Epithelial cell of proximal tubule (primary cell): Measurements from ENCODE around the gene ARMH4. TPM values are rescaled to one million over a fixed set of nuclear protein-coding genes. Genes with fewer than 3 reads are reported as not detected.
"Not testable (repeated sequence)": the region's sequence is repeated elsewhere in the genome, so short reads cannot be mapped to it uniquely, and the experiment has no call there.

Experiments used
- DNase-seq: peaks from one replicate; pipeline ENCODE4 v3.0.0-alpha.2; 2011; ENCODE audit warnings: low read depth
- H3K4me3 ChIP-seq: 2 replicates; pipeline ENCODE4 v1.5.1; 2011; ENCODE audit warnings: low read depth, mild to moderate bottlenecking, low read length
- CTCF ChIP-seq: conservative IDR thresholded peaks from 2 replicates; pipeline ENCODE4 v1.5.1; 2012; ENCODE audit warnings: low read depth, mild to moderate bottlenecking, low read length
- total RNA-seq: library from RNA; depleted of rRNA; stranded (reverse); fragments of >200 nt; gene quantifications from 2 replicates; pipeline ENCODE4 v1.2.3, GENCODE V29; 2015

The ARMH4 gene
- total RNA-seq, 1 donor from 2014 or later: 4.4 TPM

GRCh38 chr14:58131386-58131785 lies 20.6 kb downstream of the ARMH4 start:
- peak; percentile 41 for DNase-seq

DNA sequence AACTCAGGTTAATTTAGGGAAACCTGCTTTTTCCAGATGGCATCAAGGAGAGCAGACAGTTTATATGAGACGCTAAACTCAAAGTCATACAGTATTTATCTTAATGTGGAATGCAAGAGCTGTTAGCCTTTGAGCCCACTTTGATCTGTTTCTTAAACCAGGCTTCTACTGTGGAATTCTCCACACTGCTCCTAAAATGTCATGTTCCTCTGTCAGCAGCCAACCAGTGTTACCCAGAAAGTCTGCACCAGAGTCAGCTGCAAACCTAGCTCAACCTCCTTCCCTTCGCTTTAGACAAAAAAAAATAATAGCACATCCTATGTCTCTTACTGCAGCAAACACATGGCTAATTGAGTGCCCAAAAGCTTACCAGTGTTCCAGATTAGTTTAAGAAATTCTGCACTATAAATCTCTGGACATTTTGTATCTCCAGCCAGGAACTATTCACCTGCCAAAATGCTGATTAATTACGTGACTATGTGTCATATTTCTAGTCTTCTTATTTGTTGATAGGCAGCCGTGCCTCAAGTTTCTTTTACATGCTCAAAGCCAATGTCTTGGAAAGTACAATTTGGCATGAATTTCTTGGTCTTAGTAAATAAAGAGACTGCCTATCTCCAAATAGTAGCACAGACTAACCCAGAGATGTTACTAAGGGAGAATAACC lies 21.8 kb downstream of the ARMH4 start:
- no peak for DNase-seq
- no peak overlapping the region for H3K4me3 ChIP-seq
- TF ChIP-seq CTCF: no peak

More at GRCh38 chr14:58131386-58131785, 20.6 kb downstream of the ARMH4 start:
- H3K4me3 ChIP-seq: no peak overlapping the region
- peak; percentile 48 for TF ChIP-seq CTCF

GRCh38 chr14:58129208-58129607 lies 22.8 kb downstream of the ARMH4 start:
- peak; percentile 32 for TF ChIP-seq CTCF
- no peak for DNase-seq

DNA sequence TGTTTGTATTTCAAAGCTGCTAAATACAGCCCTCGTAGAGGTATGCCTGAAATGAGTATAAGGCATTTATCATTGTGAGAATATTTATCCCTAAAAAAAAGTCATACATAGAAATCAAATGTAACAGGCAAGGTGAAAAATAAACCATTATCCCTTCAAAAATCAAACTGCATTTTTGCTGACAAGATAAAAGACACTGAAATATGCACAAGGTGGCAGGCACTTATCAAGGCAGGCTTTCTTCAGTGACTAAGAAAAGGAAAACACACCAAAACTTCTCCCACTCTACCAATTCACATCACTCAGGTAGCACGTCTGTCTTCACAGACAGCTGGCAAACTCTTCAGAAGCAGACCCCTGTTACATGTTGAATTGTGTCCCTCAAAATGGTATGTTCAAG lies 23.6 kb downstream of the ARMH4 start:
- no peak for DNase-seq
- H3K4me3 ChIP-seq: no peak overlapping the region
- TF ChIP-seq CTCF: no peak

More at GRCh38 chr14:58129208-58129607, 22.8 kb downstream of the ARMH4 start:
- H3K4me3 ChIP-seq: no peak overlapping the region

GRCh38 chr14:58122546-58122945 lies 29.5 kb downstream of the ARMH4 start:
- DNase-seq, H3K4me3 ChIP-seq: not testable (repeated sequence)

DNA sequence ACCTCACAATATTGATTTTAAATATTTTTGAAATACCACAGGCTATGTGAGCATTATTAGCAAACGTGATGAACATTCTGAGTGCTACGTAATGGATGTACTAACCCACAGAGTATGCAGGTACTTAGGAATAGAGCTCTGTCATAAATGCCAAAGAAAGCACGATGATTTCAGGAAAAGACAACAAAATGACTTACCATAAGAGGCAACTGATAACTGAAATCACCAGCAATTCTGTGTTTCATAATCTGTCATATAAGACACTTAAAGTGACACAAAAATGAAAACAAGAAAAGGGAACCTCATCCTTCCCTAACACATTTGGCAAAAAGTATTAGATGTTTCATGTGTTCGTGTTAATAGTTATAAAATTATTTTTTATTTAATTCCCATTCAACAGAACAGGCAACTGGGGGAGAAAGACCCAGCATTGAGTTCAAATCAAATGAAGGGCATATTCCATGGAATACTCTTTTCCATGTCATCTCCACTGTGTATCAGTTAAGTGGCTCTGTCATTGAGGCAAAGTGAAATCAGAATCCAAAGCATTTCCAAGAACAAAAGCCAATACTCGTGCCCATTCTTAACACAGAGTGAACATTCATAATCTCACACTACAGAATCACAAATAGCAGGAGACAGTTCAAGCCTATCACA lies 30.4 kb downstream of the ARMH4 start:
- H3K4me3 ChIP-seq: no peak overlapping the region
- no peak for DNase-seq
- no peak for TF ChIP-seq CTCF

- TF ChIP-seq CTCF: no peak
- DNase-seq: no peak
- no peak overlapping the region for H3K4me3 ChIP-seq
Observed at GRCh38 chr14:58119381-58119780, 32.6 kb downstream of the ARMH4 start.
